ENCODE measurements around the gene ELMO1. TPM values are rescaled to one million over a fixed set of nuclear protein-coding genes. Genes with fewer than 3 reads are reported as not detected.

The ELMO1 gene
- total RNA-seq, 1 experiment from 2014 or later = 1.1 TPM

DNA sequence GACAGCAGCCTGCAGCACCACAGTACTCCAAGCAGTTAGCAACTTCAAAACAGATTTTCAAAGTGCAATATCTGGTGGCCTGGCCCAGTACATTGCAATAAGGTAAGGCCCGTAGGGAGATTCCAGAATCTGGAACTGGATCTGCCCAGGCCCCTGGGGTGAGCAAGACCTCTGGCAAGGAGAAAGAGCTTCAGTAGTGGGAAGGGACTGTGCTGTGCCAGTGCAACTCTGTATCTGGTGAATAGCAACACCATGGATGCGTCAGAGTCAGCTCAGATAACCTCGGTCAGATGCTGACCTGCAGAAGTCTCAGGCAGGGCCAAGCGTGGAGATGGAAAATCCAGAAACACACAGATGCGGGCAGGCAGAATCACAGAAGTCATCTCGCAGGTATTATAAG, 30.3 kb downstream of the ELMO1 start:
- no peak for DNase-seq (ENCODE audit: low read depth, low spot score)
- Histone ChIP-seq H3K4me1 (ENCODE audit: control insufficient read depth in 1 of 2, insufficient read depth in 2 of 2, low read length in 2 of 2) (no peaks in the 10 kb centered on the region), H3K4me2 (ENCODE audit: low read length) (no peak overlapping the region), H4K20me1 (ENCODE audit: insufficient read depth) (no peaks in the 10 kb centered on the region), H3K79me2 (ENCODE audit: insufficient read depth, low read length) (no peaks in the 10 kb centered on the region), H3K27ac (ENCODE audit: low read depth, low read length) (no peak overlapping the region), H3K9me2 (ENCODE audit: insufficient read depth) (no peaks in the 10 kb centered on the region), H3K27me3 (ENCODE audit: insufficient read depth, low read length) (peaks cover 66% of the 10 kb centered on the region), H3K9ac (ENCODE audit: low read length) (no peak overlapping the region), H2AFZ (ENCODE audit: low read depth, low read length, poor library complexity, severe bottlenecking) (no peak overlapping the region), H3K4me3 (replicated peaks in 1 of 2; ENCODE audit: low read depth in 1 of 2, low read length in 2 of 2) (no peak overlapping the region), H3K36me3 (ENCODE audit: control insufficient read depth in 1 of 2, insufficient read depth in 2 of 2, low read length in 2 of 2) (no peaks in the 10 kb centered on the region), H3K9me3 (ENCODE audit: control insufficient read depth in 1 of 2, insufficient read depth in 1 of 2, low read depth in 1 of 2, low read length in 2 of 2) (no peaks in the 10 kb centered on the region)
- no peak for ATAC-seq
- RAD21 ChIA-PET (ENCODE audit: low non-redundant PET in 1 of 2, low total read pairs in 2 of 2, uncharacterized antibody in 2 of 2, unreplicated experiment in 2 of 2) = no interaction called here
- CTCF ChIA-PET = no interaction called here
- POLR2A ChIA-PET = no interaction called here
- BruUV-seq (replicated peaks) = no TSS peak
- TF ChIP-seq POLR2A (IDR thresholded peaks at IDR 0.05; ENCODE audit: borderline replicate concordance, extremely low read depth, insufficient read depth, insufficient read length) (no peak), YY1 (IDR thresholded peaks at IDR 0.05; ENCODE audit: extremely low read depth, insufficient replicate concordance, low read depth, low read length) (no peak), EZH2 (IDR thresholded peaks at IDR 0.05) (no peak), ZFX (IDR thresholded peaks at IDR 0.05) (no peak), FOSL1 (IDR thresholded peaks at IDR 0.05; ENCODE audit: low read depth) (no peak), TCF7L2 (IDR thresholded peaks at IDR 0.05; ENCODE audit: borderline replicate concordance, extremely low read depth, insufficient read depth, insufficient read length) (no peak), SRF (IDR thresholded peaks at IDR 0.05; ENCODE audit: low read depth) (no peak)
- TF ChIP-seq, protein P1, sequence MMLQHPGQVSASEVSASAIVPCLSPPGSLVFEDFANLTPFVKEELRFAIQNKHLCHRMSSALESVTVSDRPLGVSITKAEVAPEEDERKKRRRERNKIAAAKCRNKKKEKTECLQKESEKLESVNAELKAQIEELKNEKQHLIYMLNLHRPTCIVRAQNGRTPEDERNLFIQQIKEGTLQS (IDR thresholded peaks at IDR 0.05) = no peak
- TF ChIP-seq, protein P2, sequence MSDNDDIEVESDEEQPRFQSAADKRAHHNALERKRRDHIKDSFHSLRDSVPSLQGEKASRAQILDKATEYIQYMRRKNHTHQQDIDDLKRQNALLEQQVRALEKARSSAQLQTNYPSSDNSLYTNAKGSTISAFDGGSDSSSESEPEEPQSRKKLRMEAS (IDR thresholded peaks at IDR 0.05) = no peak
- intact Hi-C loops (cut with micrococcal nuclease) = no loop called here

DNA sequence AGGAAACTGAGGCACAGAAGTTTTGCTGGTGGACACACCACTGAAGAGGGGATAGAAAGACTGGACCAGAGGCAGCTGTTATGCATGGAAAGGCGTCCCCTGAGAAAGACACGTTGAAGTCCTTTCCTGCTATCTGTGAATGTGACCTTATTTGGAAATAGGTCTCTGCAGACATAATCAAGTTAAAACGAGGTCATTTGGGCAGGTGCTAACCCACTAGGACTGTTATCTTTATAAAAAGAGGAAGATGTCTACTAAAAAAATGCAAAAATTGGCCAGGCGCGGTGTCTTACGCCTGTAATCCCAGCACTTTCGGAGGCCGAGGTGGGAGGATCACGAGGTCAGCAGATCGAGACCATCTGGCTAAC, 31.6 kb downstream of the ELMO1 start:
- RAD21 ChIA-PET (ENCODE audit: low non-redundant PET in 1 of 2, low total read pairs in 2 of 2, uncharacterized antibody in 2 of 2, unreplicated experiment in 2 of 2) = no interaction called here
- no peaks in the 10 kb centered on the region for H3K9me2 ChIP-seq (ENCODE audit: insufficient read depth)
- BruUV-seq (replicated peaks) = no TSS peak
- TF ChIP-seq RAD21 (IDR thresholded peaks at IDR 0.05; ENCODE audit: low read depth) (no peak), ELF1 (IDR thresholded peaks at IDR 0.05; ENCODE audit: borderline replicate concordance, low read depth) (no peak), ZNF274 (IDR thresholded peaks at IDR 0.05; ENCODE audit: low read depth, low read length) (no peak), SIN3A (IDR thresholded peaks at IDR 0.05; ENCODE audit: low read depth) (no peak), CEBPB (IDR thresholded peaks at IDR 0.05; ENCODE audit: low read depth) (no peak), POLR2AphosphoS5 (IDR thresholded peaks at IDR 0.05; ENCODE audit: low read depth, low read length) (no peak), EZH2phosphoT487 (IDR thresholded peaks at IDR 0.05; ENCODE audit: borderline replicate concordance) (no peak), FOSL1 (IDR thresholded peaks at IDR 0.05; ENCODE audit: low read depth) (no peak), CBX3 (IDR thresholded peaks at IDR 0.05; ENCODE audit: low read depth) (no peak)
- TF ChIP-seq, protein P1 (IDR thresholded peaks at IDR 0.05) = no peak
- TF ChIP-seq, protein P3, sequence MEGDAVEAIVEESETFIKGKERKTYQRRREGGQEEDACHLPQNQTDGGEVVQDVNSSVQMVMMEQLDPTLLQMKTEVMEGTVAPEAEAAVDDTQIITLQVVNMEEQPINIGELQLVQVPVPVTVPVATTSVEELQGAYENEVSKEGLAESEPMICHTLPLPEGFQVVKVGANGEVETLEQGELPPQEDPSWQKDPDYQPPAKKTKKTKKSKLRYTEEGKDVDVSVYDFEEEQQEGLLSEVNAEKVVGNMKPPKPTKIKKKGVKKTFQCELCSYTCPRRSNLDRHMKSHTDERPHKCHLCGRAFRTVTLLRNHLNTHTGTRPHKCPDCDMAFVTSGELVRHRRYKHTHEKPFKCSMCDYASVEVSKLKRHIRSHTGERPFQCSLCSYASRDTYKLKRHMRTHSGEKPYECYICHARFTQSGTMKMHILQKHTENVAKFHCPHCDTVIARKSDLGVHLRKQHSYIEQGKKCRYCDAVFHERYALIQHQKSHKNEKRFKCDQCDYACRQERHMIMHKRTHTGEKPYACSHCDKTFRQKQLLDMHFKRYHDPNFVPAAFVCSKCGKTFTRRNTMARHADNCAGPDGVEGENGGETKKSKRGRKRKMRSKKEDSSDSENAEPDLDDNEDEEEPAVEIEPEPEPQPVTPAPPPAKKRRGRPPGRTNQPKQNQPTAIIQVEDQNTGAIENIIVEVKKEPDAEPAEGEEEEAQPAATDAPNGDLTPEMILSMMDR (IDR thresholded peaks at IDR 0.05 in 2 of 3, conservative IDR thresholded peaks at IDR 0.05 in 1 of 3; ENCODE audit: borderline replicate concordance in 1 of 3, insufficient read depth in 1 of 3, low read depth in 2 of 3, low read length in 2 of 3) = no peak
- TF ChIP-seq, protein P2 (IDR thresholded peaks at IDR 0.05) = no peak

More for the DNA sequence above, 31.6 kb downstream of the ELMO1 start:
- Histone ChIP-seq H3K36me3 (ENCODE audit: control insufficient read depth in 1 of 2, insufficient read depth in 2 of 2, low read length in 2 of 2) (no peaks in the 10 kb centered on the region), H3K4me2 (ENCODE audit: low read length) (no peak overlapping the region), H3K4me1 (ENCODE audit: control insufficient read depth in 1 of 2, insufficient read depth in 2 of 2, low read length in 2 of 2) (no peaks in the 10 kb centered on the region), H3K4me3 (replicated peaks in 1 of 2; ENCODE audit: low read depth in 1 of 2, low read length in 2 of 2) (no peak overlapping the region), H3K9me3 (ENCODE audit: control insufficient read depth in 1 of 2, insufficient read depth in 1 of 2, low read depth in 1 of 2, low read length in 2 of 2) (no peaks in the 10 kb centered on the region; a peak in 1 of 4 replicates), H4K20me1 (ENCODE audit: insufficient read depth) (no peaks in the 10 kb centered on the region), H2AFZ (ENCODE audit: low read depth, low read length, poor library complexity, severe bottlenecking) (no peak overlapping the region), H3K9ac (ENCODE audit: low read length) (no peak overlapping the region), H3K79me2 (ENCODE audit: insufficient read depth, low read length) (no peaks in the 10 kb centered on the region), H3K27ac (ENCODE audit: low read depth, low read length) (no peak overlapping the region), H3K27me3 (ENCODE audit: insufficient read depth, low read length) (peaks cover 57% of the 10 kb centered on the region)
- ChIA-PET POLR2A (no interaction called here), CTCF (no interaction called here)
- intact Hi-C loops (cut with micrococcal nuclease) = no loop called here
- DNase-seq (ENCODE audit: low read depth, low spot score) = no peak
- ATAC-seq = no peak
